NOMO-1 (cell line): ENCODE data around the gene GPR89A.
A peak's percentile ranks its signal among the peaks of the same experiment; 100 is the strongest.
"Not testable (repeated sequence)": the region's sequence is repeated elsewhere in the genome, so short reads cannot be mapped to it uniquely, and the experiment has no call there.

Experiments
- DNase-seq, 2 experiments: peaks; one replicate each; lab custom pipeline; 2025; ENCODE audit not compliant: unreplicated experiment in 2 of 2; lab: John Stamatoyannopoulos, UW

The GPR89A gene

GRCh38 chr1:145716641-145717345 is 109.0 kb downstream of the GPR89A start:
- DNase-seq: peak; percentile 32 to 55

DNA sequence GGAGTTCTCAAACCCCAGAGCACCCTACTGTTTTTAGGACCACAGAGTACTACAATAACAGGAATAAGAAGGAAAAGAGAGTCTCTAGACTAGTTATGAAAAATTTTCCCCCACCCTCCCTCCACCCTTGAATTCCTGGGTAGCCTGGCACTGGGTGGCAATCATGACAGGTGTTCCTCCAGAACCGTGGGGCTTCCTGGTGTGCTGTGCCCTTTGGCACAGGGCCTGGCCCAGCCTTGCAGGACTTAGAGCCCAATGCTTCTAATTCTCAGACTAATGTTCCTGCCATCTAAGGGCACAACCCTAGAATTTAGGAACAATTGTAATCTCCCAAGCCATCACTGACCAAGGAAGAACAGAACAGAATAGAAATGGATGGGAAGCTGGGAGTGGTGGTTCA is 110.0 kb downstream of the GPR89A start:
- DNase-seq: no peak

DNA sequence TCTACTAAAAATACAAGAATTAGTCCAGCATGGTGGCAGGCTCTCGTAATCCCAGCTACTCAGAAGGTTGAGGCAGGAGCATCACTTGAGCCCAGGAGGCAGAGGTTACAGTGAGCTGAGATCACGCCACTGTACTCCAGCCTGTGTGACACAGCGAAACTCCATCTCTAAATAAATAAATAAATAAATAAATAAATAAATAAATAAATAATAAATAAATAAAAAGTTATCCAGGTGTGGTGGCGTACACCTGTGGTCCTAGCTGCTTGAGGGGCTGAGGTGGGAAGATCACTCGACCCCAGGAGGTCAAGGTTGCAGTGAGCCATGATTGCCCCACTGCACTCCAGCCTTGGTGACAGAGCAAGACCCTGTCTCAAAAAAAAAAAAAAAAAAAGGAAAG is 110.7 kb downstream of the GPR89A start:
- not testable (repeated sequence) for DNase-seq

- no peak for DNase-seq
Observed at GRCh38 chr1:145719230-145720079, 111.7 kb downstream of the GPR89A start, which contains the start of gene CD160. Gene CD160, plus strand, starts transcription at chr1:145719499. Its CDS starts 8,829 bp downstream, at chr1:145728328.
